ENCODE measurements around the gene CAMTA1.

- no peak for TF ChIP-seq CTCF (IDR thresholded peaks at IDR 0.05)
- TF ChIP-seq POLR2A (IDR thresholded peaks at IDR 0.05): no peak
Measured at GRCh38 chr1:7086106-7086505, 300.9 kb downstream of the CAMTA1 start.

Measured in prostate gland (tissue), 2 donors.